ENCODE results near the gene RASSF8.
A peak's percentile ranks its signal among the peaks of the same experiment; 100 is the strongest.

The RASSF8 gene

GRCh38 chr12:26026713-26027112 lies 68.2 kb downstream of the RASSF8 start:
- H3K27ac ChIP-seq: no peak overlapping the region
- ChIA-PET CTCF (interaction anchor here (0.7 kb wide), 1 partner anchor 1054 kb away, joined by 4 read pairs; no protein-coding TSS in a partner anchor), POLR2A (ENCODE audit: low non-redundant PET) (no interaction called here)
- TF ChIP-seq CTCF (conservative IDR thresholded peaks at IDR 0.05; ENCODE audit: low read depth): no peak
- DNase-seq (ENCODE audit: low spot score): no peak

GRCh38 chr12:26027401-26027800 lies 68.9 kb downstream of the RASSF8 start:
- no peak for TF ChIP-seq CTCF (conservative IDR thresholded peaks at IDR 0.05; ENCODE audit: low read depth)
- ChIA-PET POLR2A (ENCODE audit: low non-redundant PET) (no interaction called here), CTCF (no interaction called here)
- DNase-seq (ENCODE audit: low spot score): no peak
- no peak overlapping the region for H3K27ac ChIP-seq

- no peak overlapping the region for H3K27ac ChIP-seq
- peak; percentile 65 for TF ChIP-seq CTCF (conservative IDR thresholded peaks at IDR 0.05; ENCODE audit: low read depth)
- ChIA-PET CTCF (interaction anchor here (0.6 to 0.8 kb wide), 11 partner anchors 9 to 1142 kb away, joined by 3 to 6 read pairs (median 3); no protein-coding TSS in a partner anchor), POLR2A (ENCODE audit: low non-redundant PET) (no interaction called here)
- DNase-seq (ENCODE audit: low spot score): peak; percentile 32
Observed at GRCh38 chr12:26028953-26029735, 70.7 kb downstream of the RASSF8 start.

GRCh38 chr12:26029736-26030022 lies 71.2 kb downstream of the RASSF8 start:
- TF ChIP-seq CTCF (conservative IDR thresholded peaks at IDR 0.05; ENCODE audit: low read depth): no peak
- DNase-seq (ENCODE audit: low spot score): no peak
- CTCF ChIA-PET: interaction anchor here (0.6 to 0.7 kb wide), 5 partner anchors 159 to 1142 kb away, joined by 3 to 4 read pairs (median 4); no protein-coding TSS in a partner anchor
- POLR2A ChIA-PET (ENCODE audit: low non-redundant PET): no interaction called here
- no peak overlapping the region for H3K27ac ChIP-seq

GRCh38 chr12:26030371-26030770 lies 71.9 kb downstream of the RASSF8 start:
- TF ChIP-seq CTCF (conservative IDR thresholded peaks at IDR 0.05; ENCODE audit: low read depth): no peak
- POLR2A ChIA-PET (ENCODE audit: low non-redundant PET): no interaction called here
- CTCF ChIA-PET: no interaction called here

GRCh38 chr12:26031318-26031717 lies 72.8 kb downstream of the RASSF8 start:
- CTCF ChIA-PET: no interaction called here
- POLR2A ChIA-PET (ENCODE audit: low non-redundant PET): no interaction called here
- DNase-seq (ENCODE audit: low spot score): no peak
- no peak overlapping the region for H3K27ac ChIP-seq
- TF ChIP-seq CTCF (conservative IDR thresholded peaks at IDR 0.05; ENCODE audit: low read depth): no peak

More at GRCh38 chr12:26030371-26030770, 71.9 kb downstream of the RASSF8 start:
- no peak overlapping the region for H3K27ac ChIP-seq
- no peak for DNase-seq (ENCODE audit: low spot score)

Data from RWPE1 (cell line).